ENCODE results near the gene DLL4. TPM values are rescaled to one million over a fixed set of nuclear protein-coding genes. Genes with fewer than 3 reads are reported as not detected.

The DLL4 gene
- total and polyA plus RNA-seq, 2 donors (not counting 1 experiment from before 2014, with no cell fraction given) = 0.07 to 0.30 TPM

DNA sequence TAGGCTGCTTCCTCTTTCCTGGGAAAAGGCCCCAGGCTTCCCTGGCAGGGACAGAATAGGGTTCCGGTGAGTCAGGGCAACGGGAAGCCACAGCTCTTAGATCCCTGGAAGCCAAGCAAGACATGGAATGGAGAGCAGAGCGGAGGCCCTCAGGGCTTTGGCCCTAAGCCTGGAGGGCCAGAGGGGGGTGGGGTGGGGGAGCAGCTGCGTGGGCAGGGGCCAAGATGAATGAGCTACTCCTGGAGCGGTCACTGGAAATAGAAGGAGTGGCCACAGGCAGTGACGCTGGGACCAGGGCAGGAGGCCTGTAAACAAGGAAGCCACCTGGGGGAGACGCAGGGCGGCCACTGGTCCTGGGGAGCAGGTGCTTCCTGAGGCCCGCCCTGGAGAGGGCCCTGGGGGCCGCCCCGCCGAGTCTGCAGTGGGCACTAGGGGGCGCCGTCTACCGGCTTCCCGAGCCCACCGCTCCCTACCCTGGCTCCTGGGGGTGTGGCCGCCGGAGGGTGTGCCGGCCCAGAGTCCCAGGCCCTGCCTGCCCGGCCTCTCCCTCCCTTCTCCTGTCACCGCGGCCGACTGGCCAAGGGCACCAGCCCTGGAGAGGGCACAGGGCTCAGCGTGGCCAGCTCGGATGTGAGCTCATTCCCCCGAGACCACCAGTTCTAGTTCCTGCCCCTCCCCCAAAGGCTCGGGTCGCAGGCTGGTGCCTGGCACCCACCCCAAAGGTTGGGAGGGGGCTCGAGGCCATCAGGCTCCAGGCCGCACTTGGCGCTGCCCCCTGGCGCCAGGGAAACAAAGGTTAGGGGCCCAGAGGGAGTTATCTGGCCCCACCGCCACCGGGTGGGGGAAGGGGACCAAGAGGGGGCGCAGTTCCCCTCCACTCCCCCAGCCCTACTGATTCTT lies 22.8 kb upstream of the DLL4 start:
- intact Hi-C loops (cut with micrococcal nuclease) = loop anchor here (1.0 to 10.0 kb wide), 10 partner anchors 35 to 988 kb away; partner anchors contain the start of genes CHAC1, CHP1, EXD1 and MGA
- no peaks in the 10 kb centered on the region for H3K27me3 Mint-ChIP-seq
- H3K4me2 ChIP-seq (replicated peaks; ENCODE audit: low read depth, low read length, poor library complexity, severe bottlenecking) = peak overlapping the region; percentile 98
- H4K20me1 ChIP-seq (ENCODE audit: control insufficient read depth, insufficient read depth, low read length, poor library complexity, severe bottlenecking) = peaks cover 6% of the 10 kb centered on the region
- peaks cover 30 to 60% of the 10 kb centered on the region in 2 donors for H3K4me1 ChIP-seq (ENCODE audit: control insufficient read depth in 2 of 2, insufficient read depth in 2 of 2, low read length in 2 of 2)
- peak overlapping the region; percentile 93 for H3K4me3 Mint-ChIP-seq
- peaks cover 0 to 13% of the 10 kb centered on the region in 2 experiments for H3K36me3 ChIP-seq (replicated peaks in 1 of 2; ENCODE audit: control extremely low read depth in 1 of 2, control insufficient read depth in 1 of 2, extremely low read depth in 1 of 2, insufficient read depth in 2 of 2, low read length in 1 of 2)
- DNase-seq (peak; percentile 93), ATAC-seq (ENCODE audit: low read depth) (peak; percentile 77)
- H3K4me1 Mint-ChIP-seq = peaks cover 48% of the 10 kb centered on the region
- H3K27ac Mint-ChIP-seq = peak overlapping the region; percentile 98
- ChIA-PET CTCF (interaction anchor here (0.7 to 9.5 kb wide), 29 partner anchors 9 to 905 kb away, joined by 3 to 176 read pairs (median 4); partner anchors contain the start of genes CHAC1, CHP1, DLL4 and INO80), POLR2A (interaction anchor here (0.5 to 3.5 kb wide), 9 partner anchors 11 to 325 kb away, joined by 3 to 29 read pairs (median 7); partner anchors contain the start of genes CHP1, DLL4, EXD1 and INO80)
- TF ChIP-seq EZH2 (IDR thresholded peaks at IDR 0.05; ENCODE audit: borderline replicate concordance, insufficient read depth, low read depth, low read length, poor library complexity, severe bottlenecking) = no peak
- TF ChIP-seq, protein P1, sequence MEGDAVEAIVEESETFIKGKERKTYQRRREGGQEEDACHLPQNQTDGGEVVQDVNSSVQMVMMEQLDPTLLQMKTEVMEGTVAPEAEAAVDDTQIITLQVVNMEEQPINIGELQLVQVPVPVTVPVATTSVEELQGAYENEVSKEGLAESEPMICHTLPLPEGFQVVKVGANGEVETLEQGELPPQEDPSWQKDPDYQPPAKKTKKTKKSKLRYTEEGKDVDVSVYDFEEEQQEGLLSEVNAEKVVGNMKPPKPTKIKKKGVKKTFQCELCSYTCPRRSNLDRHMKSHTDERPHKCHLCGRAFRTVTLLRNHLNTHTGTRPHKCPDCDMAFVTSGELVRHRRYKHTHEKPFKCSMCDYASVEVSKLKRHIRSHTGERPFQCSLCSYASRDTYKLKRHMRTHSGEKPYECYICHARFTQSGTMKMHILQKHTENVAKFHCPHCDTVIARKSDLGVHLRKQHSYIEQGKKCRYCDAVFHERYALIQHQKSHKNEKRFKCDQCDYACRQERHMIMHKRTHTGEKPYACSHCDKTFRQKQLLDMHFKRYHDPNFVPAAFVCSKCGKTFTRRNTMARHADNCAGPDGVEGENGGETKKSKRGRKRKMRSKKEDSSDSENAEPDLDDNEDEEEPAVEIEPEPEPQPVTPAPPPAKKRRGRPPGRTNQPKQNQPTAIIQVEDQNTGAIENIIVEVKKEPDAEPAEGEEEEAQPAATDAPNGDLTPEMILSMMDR (IDR thresholded peaks at IDR 0.05) = peak; percentile 98
- H3K27ac ChIP-seq (ENCODE audit: low read length in 2 of 2) = peak overlapping the region; percentile 98 to 99
- H3K9me3 ChIP-seq (ENCODE audit: control extremely low read depth in 1 of 3, control insufficient read depth in 2 of 3, insufficient read depth in 1 of 3, low read length in 2 of 3) = no peaks in the 10 kb centered on the region
- peak overlapping the region; percentile 73 for H2AFZ ChIP-seq (ENCODE audit: insufficient read depth, low read depth, low read length, poor library complexity, severe bottlenecking)
- H3K9me3 Mint-ChIP-seq (ENCODE audit: insufficient read depth) = no peaks in the 10 kb centered on the region
- no peaks in the 10 kb centered on the region for H3K79me2 ChIP-seq (ENCODE audit: control insufficient read depth, insufficient read depth, low read length)
- H3K4me3 ChIP-seq (ENCODE audit: control extremely low read depth in 1 of 5, extremely low read depth in 1 of 5, insufficient read depth in 1 of 5, low read depth in 2 of 5, low read length in 4 of 5) = peak overlapping the region; percentile 46 to 95 (median 83)
- H3K9ac ChIP-seq (ENCODE audit: low read length) = peak overlapping the region; percentile 86
- H3K27me3 ChIP-seq (replicated peaks in 1 of 4; ENCODE audit: control extremely low read depth in 1 of 4, control insufficient read depth in 3 of 4, insufficient read depth in 4 of 4, low read length in 3 of 4) = no peaks in the 10 kb centered on the region
- 2% methylated on average over 32 of the region's 36 CpGs for WGBS (ENCODE audit: insufficient coverage)
